SH-SY5Y (cell line): ENCODE results near the gene CCNE1.

Experiments used
- GATA2 ChIP-seq: IDR thresholded peaks from 2 replicates; pipeline ENCODE4 v1.6.1; 2011; ENCODE audit warnings: mild to moderate bottlenecking, low read depth, low read length
- GATA3 ChIP-seq: IDR thresholded peaks from 2 replicates; pipeline ENCODE4 v1.6.1; 2011; ENCODE audit warnings: low read depth, mild to moderate bottlenecking, low read length, moderate library complexity

GRCh38 chr19:29842471-29843179, 30.8 kb downstream of the CCNE1 start:
- TF ChIP-seq GATA3 = no peak
- no peak for TF ChIP-seq GATA2
